ENCODE data around the gene ELAVL3. TPM values are rescaled to one million over a fixed set of nuclear protein-coding genes. Genes with fewer than 3 reads are reported as not detected.
A peak's percentile ranks its signal among the peaks of the same experiment; 100 is the strongest.

The ELAVL3 gene
- total and polyA plus RNA-seq, 8 donors, result 0.04 to 0.31 (median 0.16) TPM; not detected in 1

DNA sequence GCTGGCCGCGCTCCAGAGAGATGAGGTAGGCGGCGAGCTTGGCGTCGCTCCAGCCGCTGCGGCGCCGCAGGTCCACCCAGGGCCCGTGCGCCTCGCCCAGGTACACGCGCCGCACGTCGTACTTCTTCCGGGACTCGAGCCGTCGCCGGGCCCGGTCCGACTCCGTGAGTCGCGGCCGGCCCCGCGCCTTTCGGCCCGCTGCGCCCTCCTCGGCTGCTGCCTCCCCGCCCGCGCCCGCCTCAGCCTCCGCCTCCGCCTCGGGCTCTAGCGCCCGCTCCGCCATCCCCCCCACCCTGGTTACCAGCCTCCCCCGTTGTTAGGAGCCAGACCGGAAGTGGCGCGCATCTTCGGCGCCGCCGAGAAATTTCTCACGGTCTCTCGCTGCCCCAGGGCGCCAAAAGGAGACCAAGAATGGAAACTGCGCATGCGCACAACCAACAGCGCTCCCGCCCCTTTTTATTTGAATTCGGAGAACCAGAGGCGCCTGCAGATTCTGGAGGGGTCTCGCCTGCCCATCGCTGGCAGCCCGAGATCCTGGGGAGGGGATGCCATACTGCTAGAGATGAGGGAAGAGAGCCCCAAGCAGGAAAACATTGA is 24.8 kb upstream of the ELAVL3 start, which contains the start of gene ZNF653:
ZNF653 (minus strand) TSS at position 336 of the 597 bp plus-strand sequence; CDS start at position 283, 53 bp downstream.
- TF ChIP-seq, protein P1, sequence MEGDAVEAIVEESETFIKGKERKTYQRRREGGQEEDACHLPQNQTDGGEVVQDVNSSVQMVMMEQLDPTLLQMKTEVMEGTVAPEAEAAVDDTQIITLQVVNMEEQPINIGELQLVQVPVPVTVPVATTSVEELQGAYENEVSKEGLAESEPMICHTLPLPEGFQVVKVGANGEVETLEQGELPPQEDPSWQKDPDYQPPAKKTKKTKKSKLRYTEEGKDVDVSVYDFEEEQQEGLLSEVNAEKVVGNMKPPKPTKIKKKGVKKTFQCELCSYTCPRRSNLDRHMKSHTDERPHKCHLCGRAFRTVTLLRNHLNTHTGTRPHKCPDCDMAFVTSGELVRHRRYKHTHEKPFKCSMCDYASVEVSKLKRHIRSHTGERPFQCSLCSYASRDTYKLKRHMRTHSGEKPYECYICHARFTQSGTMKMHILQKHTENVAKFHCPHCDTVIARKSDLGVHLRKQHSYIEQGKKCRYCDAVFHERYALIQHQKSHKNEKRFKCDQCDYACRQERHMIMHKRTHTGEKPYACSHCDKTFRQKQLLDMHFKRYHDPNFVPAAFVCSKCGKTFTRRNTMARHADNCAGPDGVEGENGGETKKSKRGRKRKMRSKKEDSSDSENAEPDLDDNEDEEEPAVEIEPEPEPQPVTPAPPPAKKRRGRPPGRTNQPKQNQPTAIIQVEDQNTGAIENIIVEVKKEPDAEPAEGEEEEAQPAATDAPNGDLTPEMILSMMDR (IDR thresholded peaks at IDR 0.05), result no peak
- intact Hi-C loops (cut with DNase I), result no loop called here
- no peaks in the 10 kb centered on the region for H3K36me3 ChIP-seq

DNA sequence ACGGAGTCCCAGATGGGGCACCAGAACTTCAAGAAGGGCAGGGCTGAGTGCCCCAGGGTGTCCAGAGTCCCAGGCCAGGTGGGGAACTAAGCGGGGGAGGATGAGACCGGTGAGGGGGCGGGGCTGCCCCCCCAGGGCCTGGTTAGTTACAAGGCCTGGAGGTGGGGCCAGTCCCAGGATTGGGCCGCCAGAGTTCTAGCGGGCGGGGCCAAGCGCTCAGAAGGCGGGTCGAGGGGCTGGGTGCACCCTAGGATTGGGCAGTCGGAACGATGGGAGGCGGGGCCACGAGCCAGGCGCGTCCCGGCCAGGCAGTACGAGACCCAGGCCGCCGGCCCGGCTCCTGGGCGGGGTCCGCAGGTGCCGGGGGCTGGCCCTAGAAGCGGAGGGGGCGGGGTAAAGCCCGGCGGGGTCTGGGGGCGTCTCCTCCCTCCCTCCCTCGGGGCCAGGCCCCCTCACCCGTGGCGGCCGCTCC is 24.2 kb upstream of the ELAVL3 start:
- intact Hi-C loops (cut with DNase I), result no loop called here
- DNase-seq (peak; percentile 88 to 99 (median 98)), ATAC-seq (peak; percentile 97)
- Histone ChIP-seq H3K4me3 (peak overlapping the region; percentile 90 to 96), H3K36me3 (no peaks in the 10 kb centered on the region), H3K27me3 (no peaks in the 10 kb centered on the region), H3K27ac (peak overlapping the region; percentile 91 to 98), H3K9me3 (no peaks in the 10 kb centered on the region), H3K4me1 (peaks cover 3 to 16% of the 10 kb centered on the region in 2 donors)
- TF ChIP-seq, protein P1 (IDR thresholded peaks at IDR 0.05), result no peak

More for the DNA sequence above, 24.8 kb upstream of the ELAVL3 start, which contains the start of gene ZNF653:
- ATAC-seq (peak; percentile 82), DNase-seq (peak; percentile 94 to 98 (median 96))
- peak within 1 kb of the TSS; percentile 90 to 96 for H3K4me3 ChIP-seq
- H3K27me3 ChIP-seq, result no peaks in the 10 kb centered on the region
- H3K9me3 ChIP-seq, result no peaks in the 10 kb centered on the region
- peak within 1 kb of the TSS; percentile 91 to 98 for H3K27ac ChIP-seq
- H3K4me1 ChIP-seq, result peaks cover 3 to 16% of the 10 kb centered on the region in 2 donors

DNA sequence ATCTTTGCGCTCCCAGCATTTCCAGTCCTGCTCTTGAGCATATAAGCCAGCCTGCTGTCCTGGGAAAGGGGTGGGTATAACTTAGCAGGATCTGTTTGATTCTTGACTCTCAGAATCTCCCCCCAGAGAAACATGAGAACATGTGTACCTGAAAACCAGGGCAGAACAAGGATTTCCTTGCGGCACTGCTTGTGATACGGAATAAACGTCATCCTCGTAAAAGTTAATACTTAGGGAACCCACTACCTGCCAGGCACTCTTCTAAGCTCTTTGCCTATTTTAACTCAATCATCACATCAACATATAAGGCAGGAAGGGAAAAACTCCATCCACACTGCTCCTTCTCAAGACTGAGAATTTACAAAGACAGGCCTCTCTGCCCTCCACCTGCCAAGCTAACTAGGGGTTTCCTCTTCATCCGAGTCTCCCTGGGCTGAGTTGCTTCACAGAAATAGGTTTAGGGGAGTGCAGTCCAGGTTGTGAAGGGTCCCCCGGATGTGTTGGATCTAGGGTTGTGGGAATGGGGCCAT is 23.7 kb upstream of the ELAVL3 start:
- Histone ChIP-seq H3K27ac (peak overlapping the region in 1 of 2 donors; percentile 98), H3K36me3 (no peaks in the 10 kb centered on the region), H3K4me1 (peaks cover 3 to 16% of the 10 kb centered on the region in 2 donors), H3K9me3 (no peaks in the 10 kb centered on the region), H3K27me3 (no peaks in the 10 kb centered on the region), H3K4me3 (peak overlapping the region; percentile 90 to 96)
- no peak for ATAC-seq
- intact Hi-C loops (cut with DNase I), result no loop called here
- TF ChIP-seq, protein P1 (IDR thresholded peaks at IDR 0.05), result no peak
- peak in 1 of 4 donors; percentile 29 for DNase-seq

DNA sequence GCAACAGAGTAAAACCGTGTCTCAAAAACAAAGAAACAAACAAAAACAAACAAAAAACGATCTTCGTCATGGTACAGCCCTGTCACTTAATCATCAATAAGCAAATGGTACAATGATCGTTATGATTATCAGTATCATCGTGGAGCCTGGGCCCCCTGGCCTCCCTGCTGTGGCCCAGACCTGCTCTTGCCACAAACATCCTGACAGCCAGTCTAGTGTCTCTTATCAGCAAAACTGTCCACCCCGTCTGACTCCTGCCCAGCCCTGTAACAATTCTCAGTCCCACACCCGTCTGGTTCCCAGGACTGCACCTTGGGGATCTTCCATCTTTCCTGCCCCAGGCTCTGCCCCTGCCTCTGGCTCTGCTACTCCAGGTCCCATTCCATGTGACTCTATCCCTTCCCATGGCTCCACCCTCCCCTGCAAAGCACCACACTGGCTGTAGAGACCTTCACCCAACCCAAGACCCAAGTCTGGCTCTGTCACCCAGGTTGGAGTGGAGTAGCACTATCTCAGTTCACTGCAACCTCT is 19.1 kb upstream of the ELAVL3 start:
- DNase-seq (no peak), ATAC-seq (no peak)
- H3K4me1 ChIP-seq, result peaks cover 0 to 5% of the 10 kb centered on the region in 2 donors
- no peak overlapping the region for H3K27ac ChIP-seq
- H3K36me3 ChIP-seq, result peaks cover 0 to 28% of the 10 kb centered on the region in 2 donors
- no peaks in the 10 kb centered on the region for H3K9me3 ChIP-seq
- TF ChIP-seq, protein P1 (IDR thresholded peaks at IDR 0.05), result no peak
- no peak overlapping the region for H3K4me3 ChIP-seq
- no peaks in the 10 kb centered on the region for H3K27me3 ChIP-seq
- intact Hi-C loops (cut with DNase I), result no loop called here

DNA sequence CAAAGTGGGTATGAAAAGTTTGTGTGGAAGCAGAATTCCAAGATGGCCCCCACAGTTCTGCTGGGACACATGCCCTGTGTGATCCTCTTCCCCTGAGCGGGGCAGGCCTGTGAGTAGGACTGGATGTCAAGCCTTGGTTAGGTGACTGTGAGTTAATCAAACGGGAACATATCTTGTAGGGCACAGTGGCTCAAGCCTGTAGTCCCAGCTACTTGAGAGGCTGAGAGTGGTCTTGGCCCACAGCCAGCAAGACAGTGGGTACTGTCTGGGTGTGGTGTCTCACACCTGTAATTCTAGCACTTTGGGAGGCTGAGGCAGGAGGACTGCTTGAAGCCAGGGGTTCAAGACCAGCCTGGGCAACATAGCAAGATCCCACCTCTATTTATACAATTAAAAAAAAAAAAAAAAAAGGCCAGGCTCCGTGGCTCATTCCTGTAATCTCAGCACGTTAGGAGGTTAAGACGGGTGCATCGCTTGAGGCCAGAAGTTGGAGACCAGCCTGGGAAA is 18.4 kb upstream of the ELAVL3 start:
- ATAC-seq, result no peak
- TF ChIP-seq, protein P1 (IDR thresholded peaks at IDR 0.05), result no peak
- intact Hi-C loops (cut with DNase I), result no loop called here

More for the DNA sequence above, 18.4 kb upstream of the ELAVL3 start:
- no peak overlapping the region for H3K4me3 ChIP-seq
- no peaks in the 10 kb centered on the region for H3K27me3 ChIP-seq
- no peaks in the 10 kb centered on the region for H3K4me1 ChIP-seq
- DNase-seq, result no peak
- peaks cover 0 to 34% of the 10 kb centered on the region in 2 donors for H3K36me3 ChIP-seq
- H3K9me3 ChIP-seq, result no peaks in the 10 kb centered on the region
- no peak overlapping the region for H3K27ac ChIP-seq

Measured in left lung (tissue), 10 donors.